A673 (cell line): ENCODE data around the gene ILRUN.

Source experiments
- EZH2 ChIP-seq: fragments of 200-600 bp; sonication (generic); IDR thresholded peaks from 2 replicates; pipeline ENCODE4 v1.6.1; 2017; ENCODE audit warnings: borderline replicate concordance, low read depth, mild to moderate bottlenecking, mixed read lengths, antibody characterized with exemption, low read length; ENCODE audit not compliant: poor library complexity, severe bottlenecking
- TF ChIP-seq, protein P1 (sequence below): fragments of 300-800, 200-600 bp; sonication (generic); conservative IDR thresholded peaks from 2 replicates; pipeline ENCODE4 v1.5.1; 2017; ENCODE audit warnings: low read depth, mild to moderate bottlenecking, antibody characterized with exemption, low read length, moderate library complexity, mixed read lengths

DNA sequence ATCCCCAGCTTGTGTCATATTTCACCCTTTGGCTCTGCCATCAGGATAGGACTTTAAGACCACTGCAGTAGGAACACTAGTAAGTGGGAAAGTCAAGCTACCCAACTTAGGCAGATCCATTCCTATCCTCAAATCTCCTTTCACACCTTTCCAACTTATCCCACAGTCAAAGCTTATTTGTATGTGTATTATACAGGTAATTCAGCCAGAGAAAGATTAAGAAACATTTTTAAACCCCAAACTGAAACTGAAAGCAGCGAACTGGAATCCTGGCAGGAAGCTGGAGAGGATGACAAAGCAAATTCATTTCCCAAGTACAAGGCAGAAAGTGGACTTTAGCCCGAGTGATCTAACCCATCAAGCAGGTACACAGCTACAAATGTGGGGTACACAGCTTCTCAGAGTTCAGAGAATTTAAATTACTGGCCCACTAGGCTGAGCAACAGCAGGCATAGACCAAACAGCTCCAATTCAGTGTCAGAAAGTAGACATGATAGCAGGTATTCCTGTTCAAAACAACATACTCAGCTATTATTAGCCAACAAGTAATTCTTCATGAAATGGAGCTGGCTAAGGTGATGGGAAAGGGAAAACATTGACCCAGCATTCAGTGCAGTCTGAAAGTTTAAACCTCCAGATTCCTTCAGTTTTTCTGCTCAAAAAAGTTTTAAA is 39.1 kb downstream of the ILRUN start:
- TF ChIP-seq, protein P1, sequence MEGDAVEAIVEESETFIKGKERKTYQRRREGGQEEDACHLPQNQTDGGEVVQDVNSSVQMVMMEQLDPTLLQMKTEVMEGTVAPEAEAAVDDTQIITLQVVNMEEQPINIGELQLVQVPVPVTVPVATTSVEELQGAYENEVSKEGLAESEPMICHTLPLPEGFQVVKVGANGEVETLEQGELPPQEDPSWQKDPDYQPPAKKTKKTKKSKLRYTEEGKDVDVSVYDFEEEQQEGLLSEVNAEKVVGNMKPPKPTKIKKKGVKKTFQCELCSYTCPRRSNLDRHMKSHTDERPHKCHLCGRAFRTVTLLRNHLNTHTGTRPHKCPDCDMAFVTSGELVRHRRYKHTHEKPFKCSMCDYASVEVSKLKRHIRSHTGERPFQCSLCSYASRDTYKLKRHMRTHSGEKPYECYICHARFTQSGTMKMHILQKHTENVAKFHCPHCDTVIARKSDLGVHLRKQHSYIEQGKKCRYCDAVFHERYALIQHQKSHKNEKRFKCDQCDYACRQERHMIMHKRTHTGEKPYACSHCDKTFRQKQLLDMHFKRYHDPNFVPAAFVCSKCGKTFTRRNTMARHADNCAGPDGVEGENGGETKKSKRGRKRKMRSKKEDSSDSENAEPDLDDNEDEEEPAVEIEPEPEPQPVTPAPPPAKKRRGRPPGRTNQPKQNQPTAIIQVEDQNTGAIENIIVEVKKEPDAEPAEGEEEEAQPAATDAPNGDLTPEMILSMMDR = no peak
- TF ChIP-seq EZH2 = no peak
